Panc1 (cell line): Measurements from ENCODE around the gene GATD1. TPM values are rescaled to one million over a fixed set of nuclear protein-coding genes. Genes with fewer than 3 reads are reported as not detected.
A peak's percentile ranks its signal among the peaks of the same experiment; 100 is the strongest.

Experiments
- ATAC-seq: fragments of 200-7000 bp; cut with Tn5 transposase; 2 replicates; pipeline ENCODE4 v1.9.1; 2020; ENCODE audit warnings: mild to moderate bottlenecking, moderate library complexity
- BruUV-seq: library from RNA; stranded (reverse); fragments of 400-500 nt; replicated peaks from 2 replicates; lab custom pipeline; 2021; lab: Mats Ljungman, UMichigan
- CTCF ChIA-PET: fragments of 300-600 bp; sonication (Branson Sonifier 250); formaldehyde crosslinking; loops from one replicate; lab custom pipeline; 2022; ENCODE audit warnings: antibody characterized with exemption; lab: Charles Lee
- POLR2A ChIA-PET: fragments of 300-600 bp; sonication (Branson Sonifier 250); formaldehyde crosslinking; loops from one replicate; lab custom pipeline; 2022; ENCODE audit warnings: antibody characterized with exemption; lab: Charles Lee
- DNase-seq: peaks from one replicate; pipeline ENCODE4 v3.0.0-alpha.2; 2010; ENCODE audit warnings: low read depth, low spot score
- H3K27ac ChIP-seq: 2 replicates; pipeline ENCODE4 v1.5.1; 2011; ENCODE audit warnings: mild to moderate bottlenecking, low read length, inconsistent platforms
- H3K27me3 ChIP-seq: fragments of 200-500 bp; sonication (Bioruptor generic); 2 replicates; pipeline ENCODE4 v1.6.0; 2014; ENCODE audit warnings: low read length, inconsistent platforms; ENCODE audit not compliant: control insufficient read depth, insufficient read depth
- H3K36me3 ChIP-seq: fragments of 200-500 bp; sonication (Bioruptor generic); 2 replicates; pipeline ENCODE4 v1.5.1; 2014; ENCODE audit warnings: inconsistent platforms, mild to moderate bottlenecking, low read length, moderate library complexity; ENCODE audit not compliant: control insufficient read depth, insufficient read depth
- H3K4me1 ChIP-seq: 2 replicates; pipeline ENCODE4 v1.5.1; 2011; ENCODE audit warnings: inconsistent platforms, mild to moderate bottlenecking, low read length, moderate library complexity; ENCODE audit not compliant: control insufficient read depth, insufficient read depth
- H3K4me3 ChIP-seq, 2 experiments: 2 replicates each; pipeline ENCODE4 v1.5.1; 2011 to 2012; ENCODE audit warnings: low read depth in 2 of 2, low read length in 2 of 2, mild to moderate bottlenecking in 2 of 2, inconsistent platforms in 1 of 2, moderate library complexity in 1 of 2
- H3K9me3 ChIP-seq: fragments of 200-500 bp; sonication (Bioruptor generic); 2 replicates; pipeline ENCODE4 v1.5.1; 2014; ENCODE audit warnings: low read depth, mild to moderate bottlenecking, inconsistent platforms, low read length, moderate library complexity; ENCODE audit not compliant: control insufficient read depth, insufficient read depth
- CTCF ChIP-seq: fragments of 450-650 bp; IDR thresholded peaks from 2 replicates; pipeline ENCODE4 v1.5.1; 2017; ENCODE audit warnings: mild to moderate bottlenecking
- POLR2AphosphoS5 ChIP-seq: IDR thresholded peaks from 2 replicates; pipeline ENCODE4 v1.6.1; 2012; ENCODE audit warnings: mild to moderate bottlenecking, low read depth, low read length, moderate library complexity
- SIN3A ChIP-seq: IDR thresholded peaks from 2 replicates; pipeline ENCODE4 v1.6.1; 2012; ENCODE audit warnings: low read depth, mild to moderate bottlenecking, low read length, moderate library complexity, borderline replicate concordance; ENCODE audit not compliant: insufficient read depth
- TCF7L2 ChIP-seq: IDR thresholded peaks from 2 replicates; pipeline ENCODE4 v1.6.1; 2011; ENCODE audit warnings: mild to moderate bottlenecking, low read depth, low read length, inconsistent platforms
- in situ Hi-C: cut with HindIII; loops from 2 replicates; pipeline ENCODE4 v1.10.0; 2016; ENCODE audit warnings: low sequenced_read_pairs, low pct_unique_long_range_greater_than_20kb
- intact Hi-C: fragments of 100-400 bp; cut with micrococcal nuclease; formaldehyde crosslinking; loops from one replicate; pipeline ENCODE4 v1.10.0; 2022; ENCODE audit not compliant: unreplicated experiment
- total RNA-seq: library from RNA; stranded (reverse); gene quantifications from one replicate; pipeline ENCODE4 v1.2.1, GENCODE V29; 2021; ENCODE audit not compliant: unreplicated experiment
- TF ChIP-seq, protein P1 (sequence below), 2 experiments: IDR thresholded peaks; 2 replicates each; pipeline ENCODE4 v1.6.1; 2011 to 2012; ENCODE audit warnings: low read depth in 2 of 2, control low read depth in 1 of 2, low read length in 1 of 2, mild to moderate bottlenecking in 1 of 2, moderate library complexity in 1 of 2; ENCODE audit not compliant: insufficient read depth in 1 of 2

GATD1 gene
- total RNA-seq, 1 experiment from 2014 or later = 229 TPM

DNA sequence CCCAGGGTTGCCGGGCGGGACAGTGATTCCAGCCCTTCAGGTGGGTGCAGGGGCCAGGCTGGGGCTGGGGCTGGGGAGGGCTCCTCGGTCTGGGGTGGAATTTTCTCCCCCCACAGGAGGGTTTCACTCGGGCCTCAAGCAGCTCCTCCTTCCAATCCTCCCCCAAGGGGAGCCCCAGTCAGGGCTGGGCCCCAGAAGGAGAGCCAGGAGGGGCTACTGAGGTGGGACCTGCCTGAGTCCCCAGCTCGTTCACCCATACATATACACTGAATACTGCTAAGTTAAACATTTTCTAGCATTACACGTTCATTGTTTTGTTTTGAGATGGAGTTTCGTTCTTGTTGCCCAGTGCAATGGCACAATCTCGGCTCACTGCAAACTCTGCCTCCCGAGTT lies 48.9 kb upstream of the GATD1 start:
- POLR2A ChIA-PET = interaction anchor here (0.5 kb wide), 1 partner anchor 261 kb away, joined by 3 read pairs; no protein-coding TSS in a partner anchor
- ATAC-seq (no peak), DNase-seq (no peak)
- Histone ChIP-seq H3K4me3 (peak overlapping the region; percentile 44 to 55; a peak in 3 of 4 replicates), H3K9me3 (no peaks in the 10 kb centered on the region), H3K4me1 (peaks cover 64% of the 10 kb centered on the region), H3K27me3 (no peaks in the 10 kb centered on the region), H3K36me3 (0 out of 2 replicates have a peak, but pooled peaks cover 2% of the 10 kb centered on the region), H3K27ac (peak overlapping the region; percentile 90)
- TF ChIP-seq POLR2AphosphoS5 = no peak
- no peak for TF ChIP-seq SIN3A
- no peak for TF ChIP-seq TCF7L2
- TF ChIP-seq, protein P1, sequence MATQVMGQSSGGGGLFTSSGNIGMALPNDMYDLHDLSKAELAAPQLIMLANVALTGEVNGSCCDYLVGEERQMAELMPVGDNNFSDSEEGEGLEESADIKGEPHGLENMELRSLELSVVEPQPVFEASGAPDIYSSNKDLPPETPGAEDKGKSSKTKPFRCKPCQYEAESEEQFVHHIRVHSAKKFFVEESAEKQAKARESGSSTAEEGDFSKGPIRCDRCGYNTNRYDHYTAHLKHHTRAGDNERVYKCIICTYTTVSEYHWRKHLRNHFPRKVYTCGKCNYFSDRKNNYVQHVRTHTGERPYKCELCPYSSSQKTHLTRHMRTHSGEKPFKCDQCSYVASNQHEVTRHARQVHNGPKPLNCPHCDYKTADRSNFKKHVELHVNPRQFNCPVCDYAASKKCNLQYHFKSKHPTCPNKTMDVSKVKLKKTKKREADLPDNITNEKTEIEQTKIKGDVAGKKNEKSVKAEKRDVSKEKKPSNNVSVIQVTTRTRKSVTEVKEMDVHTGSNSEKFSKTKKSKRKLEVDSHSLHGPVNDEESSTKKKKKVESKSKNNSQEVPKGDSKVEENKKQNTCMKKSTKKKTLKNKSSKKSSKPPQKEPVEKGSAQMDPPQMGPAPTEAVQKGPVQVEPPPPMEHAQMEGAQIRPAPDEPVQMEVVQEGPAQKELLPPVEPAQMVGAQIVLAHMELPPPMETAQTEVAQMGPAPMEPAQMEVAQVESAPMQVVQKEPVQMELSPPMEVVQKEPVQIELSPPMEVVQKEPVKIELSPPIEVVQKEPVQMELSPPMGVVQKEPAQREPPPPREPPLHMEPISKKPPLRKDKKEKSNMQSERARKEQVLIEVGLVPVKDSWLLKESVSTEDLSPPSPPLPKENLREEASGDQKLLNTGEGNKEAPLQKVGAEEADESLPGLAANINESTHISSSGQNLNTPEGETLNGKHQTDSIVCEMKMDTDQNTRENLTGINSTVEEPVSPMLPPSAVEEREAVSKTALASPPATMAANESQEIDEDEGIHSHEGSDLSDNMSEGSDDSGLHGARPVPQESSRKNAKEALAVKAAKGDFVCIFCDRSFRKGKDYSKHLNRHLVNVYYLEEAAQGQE (IDR thresholded peaks at IDR 0.05; ENCODE audit: insufficient read depth in 1 of 2, low read depth in 2 of 2, low read length in 1 of 2) = no peak
- no peak for TF ChIP-seq CTCF
- CTCF ChIA-PET = interaction anchor here (0.6 to 1.1 kb wide), 3 partner anchors 9 to 21 kb away, joined by 3 to 8 read pairs (median 5); no protein-coding TSS in a partner anchor
- BruUV-seq = no TSS peak
- in situ Hi-C loops = no loop called here
- intact Hi-C loops = no loop called here

GRCh38 chr11:825366-826226 lies 48.3 kb upstream of the GATD1 start:
- Histone ChIP-seq H3K4me3 (no peak overlapping the region), H3K9me3 (no peaks in the 10 kb centered on the region), H3K27ac (peak overlapping the region; percentile 90), H3K36me3 (0 out of 2 replicates have a peak, but pooled peaks cover 2% of the 10 kb centered on the region), H3K4me1 (peaks cover 71% of the 10 kb centered on the region), H3K27me3 (no peaks in the 10 kb centered on the region)
- peak; percentile 54 for TF ChIP-seq POLR2AphosphoS5
- TF ChIP-seq TCF7L2 = no peak
- in situ Hi-C loops = no loop called here
- POLR2A ChIA-PET = interaction anchor here (0.5 kb wide), 1 partner anchor 261 kb away, joined by 3 read pairs; no protein-coding TSS in a partner anchor
- CTCF ChIA-PET = interaction anchor here (0.6 to 1.1 kb wide), 3 partner anchors 10 to 22 kb away, joined by 3 to 8 read pairs (median 5); no protein-coding TSS in a partner anchor
- DNase-seq (no peak), ATAC-seq (no peak)
- intact Hi-C loops = no loop called here
- BruUV-seq = no TSS peak
